HEK293T (cell line): Measurements from ENCODE around the gene ZNF133.
"Not testable (repeated sequence)": the region's sequence is repeated elsewhere in the genome, so short reads cannot be mapped to it uniquely, and the experiment has no call there.

ENCODE experiments used
- CTCF ChIA-PET: fragments of 350-600 bp; formaldehyde crosslinking; extraction: SDS; loops from one replicate; lab custom pipeline; 2021; ENCODE audit warnings: antibody characterized with exemption, inconsistent platforms; lab: Yijun Ruan, JAX
- POLR2A ChIA-PET: fragments of 350-600 bp; formaldehyde crosslinking; extraction: SDS; loops from one replicate; lab custom pipeline; 2020; ENCODE audit warnings: antibody characterized with exemption, inconsistent platforms; lab: Yijun Ruan, JAX
- DNase-seq: peaks from one replicate; pipeline ENCODE4 v3.0.0; 2012; ENCODE audit warnings: mixed read lengths; ENCODE audit errors: extremely low spot score
- ARNT ChIP-seq: fragments of 450-650 bp; IDR thresholded peaks from 2 replicates; pipeline ENCODE4 v1.6.1; 2017; ENCODE audit warnings: mild to moderate bottlenecking
- BHLHE40 ChIP-seq: fragments of 450-650 bp; IDR thresholded peaks from 2 replicates; pipeline ENCODE4 v1.6.1; 2016; ENCODE audit warnings: mild to moderate bottlenecking, moderate library complexity, borderline replicate concordance
- CTBP1 ChIP-seq: fragments of 450-650 bp; IDR thresholded peaks from 2 replicates; pipeline ENCODE4 v1.6.1; 2016; ENCODE audit warnings: borderline replicate concordance
- ELF4 ChIP-seq: fragments of 450-650 bp; IDR thresholded peaks from 2 replicates; pipeline ENCODE4 v1.6.1; 2017; ENCODE audit warnings: antibody characterized with exemption
- FOXA1 ChIP-seq: fragments of 450-650 bp; IDR thresholded peaks from 2 replicates; pipeline ENCODE4 v1.6.1; 2016; ENCODE audit warnings: mild to moderate bottlenecking
- FOXK2 ChIP-seq: fragments of 450-650 bp; IDR thresholded peaks from 2 replicates; pipeline ENCODE4 v1.6.1; 2016; ENCODE audit warnings: mild to moderate bottlenecking
- FOXM1 ChIP-seq: fragments of 450-650 bp; IDR thresholded peaks from 2 replicates; pipeline ENCODE4 v1.6.1; 2017; ENCODE audit warnings: mild to moderate bottlenecking, borderline replicate concordance
- HDGF ChIP-seq: fragments of 450-650 bp; IDR thresholded peaks from 2 replicates; pipeline ENCODE4 v1.6.1; 2017; ENCODE audit warnings: antibody characterized with exemption, borderline replicate concordance
- L3MBTL2 ChIP-seq: fragments of 450-650 bp; conservative IDR thresholded peaks from 2 replicates; pipeline ENCODE4 v1.6.1; 2016; ENCODE audit warnings: mild to moderate bottlenecking
- LEF1 ChIP-seq: fragments of 450-650 bp; IDR thresholded peaks from 2 replicates; pipeline ENCODE4 v1.6.1; 2017; ENCODE audit warnings: mild to moderate bottlenecking, borderline replicate concordance
- NFRKB ChIP-seq: fragments of 450-650 bp; IDR thresholded peaks from 2 replicates; pipeline ENCODE4 v1.6.1; 2016; ENCODE audit warnings: mild to moderate bottlenecking, moderate library complexity
- SP1 ChIP-seq: fragments of 450-650 bp; IDR thresholded peaks from 2 replicates; pipeline ENCODE4 v1.6.1; 2017
- SUZ12 ChIP-seq: fragments of 450-650 bp; IDR thresholded peaks from 2 replicates; pipeline ENCODE4 v1.6.1; 2016; ENCODE audit warnings: mild to moderate bottlenecking
- TARDBP ChIP-seq: fragments of 450-650 bp; IDR thresholded peaks from 2 replicates; pipeline ENCODE4 v1.6.1; 2016
- ZNF384 ChIP-seq: fragments of 450-650 bp; IDR thresholded peaks from 2 replicates; pipeline ENCODE4 v1.6.1; 2016
- TF ChIP-seq, protein P1 (sequence below): fragments of 450-650 bp; IDR thresholded peaks from 2 replicates; pipeline ENCODE4 v1.6.1; 2016

ZNF133 gene

DNA sequence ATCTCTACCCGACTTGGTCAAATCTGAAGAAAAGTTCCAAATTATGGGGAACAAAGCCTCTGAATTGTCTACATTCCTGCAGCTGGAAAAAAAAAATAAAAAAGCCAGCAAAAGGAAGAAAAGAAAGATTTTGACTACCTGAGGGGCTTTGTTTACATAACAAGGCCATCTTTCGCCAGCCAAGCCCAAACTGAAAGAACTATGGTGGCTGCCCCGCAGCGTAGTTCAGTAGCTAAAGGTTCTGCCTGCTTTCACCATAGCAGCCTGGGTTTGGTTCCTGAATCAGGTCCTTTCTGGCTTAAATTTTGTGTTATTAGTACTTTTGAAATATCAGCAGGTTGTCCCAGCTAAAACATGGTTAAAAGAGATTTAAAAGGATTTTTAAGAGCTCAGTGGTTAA is 35.4 kb downstream of the ZNF133 start:
- no peak for DNase-seq
- POLR2A ChIA-PET: interaction anchor here (0.9 kb wide), 1 partner anchor 35 kb away, joined by 3 read pairs; no protein-coding TSS in a partner anchor

DNA sequence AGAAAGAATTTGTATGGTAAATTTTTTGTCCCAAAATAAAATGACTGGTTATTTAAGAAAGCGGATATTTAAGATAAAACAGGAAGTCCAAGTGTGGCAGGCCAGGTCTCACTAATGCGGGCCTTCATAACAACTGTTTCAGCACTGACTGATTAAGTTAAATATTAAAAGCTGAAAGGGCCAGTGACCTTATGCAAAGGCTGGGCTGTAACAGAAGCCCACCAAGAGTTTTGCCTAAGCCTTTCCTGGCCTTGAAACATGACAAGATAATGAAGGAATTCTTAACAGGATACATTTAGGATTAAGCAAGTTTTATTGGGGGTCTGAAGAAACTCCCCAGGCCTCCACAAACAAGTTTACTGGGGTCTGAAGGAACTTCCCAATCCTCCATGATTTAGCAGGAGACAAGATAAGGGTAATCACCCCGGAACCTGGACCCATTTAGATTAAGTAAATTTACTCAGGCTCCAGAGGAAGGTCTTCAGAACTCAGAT is 36.3 kb downstream of the ZNF133 start:
- TF ChIP-seq CTBP1: no peak
- TF ChIP-seq TARDBP: no peak
- no peak for TF ChIP-seq FOXA1
- TF ChIP-seq, protein P1, sequence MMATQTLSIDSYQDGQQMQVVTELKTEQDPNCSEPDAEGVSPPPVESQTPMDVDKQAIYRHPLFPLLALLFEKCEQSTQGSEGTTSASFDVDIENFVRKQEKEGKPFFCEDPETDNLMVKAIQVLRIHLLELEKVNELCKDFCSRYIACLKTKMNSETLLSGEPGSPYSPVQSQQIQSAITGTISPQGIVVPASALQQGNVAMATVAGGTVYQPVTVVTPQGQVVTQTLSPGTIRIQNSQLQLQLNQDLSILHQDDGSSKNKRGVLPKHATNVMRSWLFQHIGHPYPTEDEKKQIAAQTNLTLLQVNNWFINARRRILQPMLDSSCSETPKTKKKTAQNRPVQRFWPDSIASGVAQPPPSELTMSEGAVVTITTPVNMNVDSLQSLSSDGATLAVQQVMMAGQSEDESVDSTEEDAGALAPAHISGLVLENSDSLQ: no peak
- TF ChIP-seq ARNT: no peak
- no peak for TF ChIP-seq BHLHE40
- no peak for TF ChIP-seq FOXK2
- TF ChIP-seq HDGF: no peak
- TF ChIP-seq ZNF384: no peak
- TF ChIP-seq NFRKB: no peak
- no peak for TF ChIP-seq SUZ12
- TF ChIP-seq ELF4: no peak
- TF ChIP-seq FOXM1: no peak
- no peak for TF ChIP-seq LEF1
- ChIA-PET POLR2A (no interaction called here), CTCF (no interaction called here)
- no peak for DNase-seq

More for the DNA sequence above, 35.4 kb downstream of the ZNF133 start:
- TF ChIP-seq SP1 (no peak), SUZ12 (no peak), TARDBP (no peak), FOXM1 (no peak), ELF4 (no peak), NFRKB (no peak)
- CTCF ChIA-PET: no interaction called here

DNA sequence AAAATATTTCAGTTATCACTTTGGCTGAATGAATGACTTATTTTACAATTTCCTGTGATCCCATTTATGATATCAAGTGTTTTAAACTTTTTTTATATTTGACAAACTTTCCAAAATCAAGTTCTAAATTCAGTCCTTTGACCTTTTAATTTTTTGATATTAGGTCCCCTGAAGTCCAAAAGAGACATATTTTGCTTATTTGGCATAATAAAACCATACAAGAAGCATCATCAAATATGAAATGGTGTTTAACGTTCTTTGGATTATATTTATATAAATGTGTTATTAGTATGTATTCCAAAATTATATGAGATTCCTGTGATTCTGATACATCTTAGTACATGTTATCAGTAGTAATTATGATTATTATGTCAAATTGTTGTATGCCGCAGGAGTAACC is 38.7 kb downstream of the ZNF133 start:
- ChIA-PET CTCF (no interaction called here), POLR2A (no interaction called here)

DNA sequence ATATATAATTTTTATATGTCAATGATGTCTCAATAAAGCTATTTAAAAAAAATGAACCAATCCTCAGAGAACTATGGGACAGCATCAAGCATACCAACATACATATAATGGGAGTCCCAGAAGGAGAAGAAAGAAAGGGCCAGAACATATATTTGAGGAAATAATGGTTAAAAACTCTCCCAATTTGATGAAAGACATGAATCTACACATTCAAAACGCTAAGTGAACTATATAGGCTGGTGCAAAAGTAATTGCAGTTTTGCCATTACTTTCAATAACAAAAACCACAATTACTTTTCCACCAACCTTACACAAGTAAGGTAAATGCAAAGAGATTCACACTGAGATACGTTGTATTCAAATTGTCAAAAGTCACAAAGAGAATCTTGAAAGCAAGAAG is 43.4 kb downstream of the ZNF133 start:
- DNase-seq: no peak
- POLR2A ChIA-PET: no interaction called here
- CTCF ChIA-PET: no interaction called here
- TF ChIP-seq FOXK2 (no peak), ZNF384 (no peak), TARDBP (no peak), BHLHE40 (no peak), NFRKB (no peak), ARNT (no peak), LEF1 (no peak), ELF4 (no peak), L3MBTL2 (no peak), SUZ12 (no peak), CTBP1 (no peak), SP1 (no peak), HDGF (no peak), FOXA1 (no peak), FOXM1 (no peak)
- TF ChIP-seq, protein P1: no peak

More for the DNA sequence above, 38.7 kb downstream of the ZNF133 start:
- DNase-seq: no peak
- TF ChIP-seq CTBP1 (no peak), FOXM1 (no peak), SP1 (no peak), TARDBP (no peak), ZNF384 (no peak), ARNT (no peak), FOXA1 (no peak), BHLHE40 (no peak), LEF1 (no peak), ELF4 (no peak), NFRKB (no peak)
- TF ChIP-seq, protein P1: no peak

DNA sequence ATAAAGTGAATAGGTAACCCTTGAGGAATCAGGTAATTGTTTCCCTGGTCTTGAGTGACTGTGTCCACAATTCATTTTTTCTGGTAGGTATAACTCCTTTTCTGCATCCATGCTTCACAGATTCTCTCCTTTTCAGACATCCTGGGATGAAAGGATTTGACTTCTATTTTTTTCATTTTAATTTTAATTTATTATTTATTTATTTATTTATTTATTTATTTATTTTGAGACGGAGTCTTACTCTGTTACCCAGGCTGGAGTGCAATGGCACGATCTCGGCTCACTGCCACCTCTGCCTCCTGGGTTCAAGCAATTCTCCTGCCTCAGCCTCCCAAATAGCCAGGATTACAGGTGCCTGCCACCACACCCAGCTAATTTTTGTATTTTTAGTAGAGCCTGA is 61.4 kb downstream of the ZNF133 start:
- POLR2A ChIA-PET, CTCF ChIA-PET, DNase-seq: not testable (repeated sequence)

DNA sequence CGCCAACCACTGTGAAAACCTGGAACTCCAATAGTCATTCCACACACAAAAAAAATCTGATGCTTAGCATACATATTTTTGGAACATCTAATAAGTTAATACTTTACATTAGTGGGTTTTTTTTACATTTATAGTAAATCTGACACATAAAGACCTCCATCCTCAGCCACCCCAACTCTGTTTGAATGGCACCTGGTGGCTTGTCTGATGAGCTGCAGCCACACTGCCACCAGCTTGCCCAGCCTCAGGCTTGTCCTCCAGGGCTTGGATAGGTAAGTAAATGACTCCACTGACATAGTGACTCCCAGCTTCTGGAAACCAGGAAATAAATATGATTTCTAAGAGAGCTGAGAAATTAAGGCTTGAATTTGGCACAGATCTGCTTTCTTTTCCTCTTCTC is 71.5 kb downstream of the ZNF133 start:
- no peak for DNase-seq
- TF ChIP-seq HDGF (no peak), SUZ12 (no peak), CTBP1 (no peak), ARNT (no peak), ZNF384 (no peak), NFRKB (no peak), BHLHE40 (no peak), FOXK2 (no peak), SP1 (no peak), L3MBTL2 (no peak)
- POLR2A ChIA-PET: no interaction called here
- CTCF ChIA-PET: no interaction called here

DNA sequence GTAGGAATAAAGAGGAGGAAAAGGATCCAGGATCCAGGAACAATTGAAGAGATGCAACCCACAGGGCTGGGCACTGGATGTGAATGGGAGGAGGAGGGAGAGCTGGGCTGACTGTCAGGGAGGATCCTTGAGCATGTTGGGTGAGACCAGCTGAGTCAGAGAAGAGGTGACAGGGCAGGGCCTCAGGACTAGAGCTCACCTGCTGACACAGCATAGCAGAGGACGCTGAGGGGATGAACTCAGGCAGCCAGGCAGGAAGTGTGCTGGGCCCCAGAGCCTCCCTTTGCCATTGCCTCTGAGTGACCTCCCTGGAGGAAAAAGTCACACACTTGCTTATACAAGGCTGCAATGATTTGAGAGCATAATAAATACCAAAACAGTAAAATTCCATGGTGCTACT is 72.3 kb downstream of the ZNF133 start:
- POLR2A ChIA-PET: no interaction called here
- CTCF ChIA-PET: no interaction called here
- TF ChIP-seq L3MBTL2 (no peak), TARDBP (no peak), ELF4 (no peak), FOXM1 (no peak), NFRKB (no peak), ZNF384 (no peak)
- DNase-seq: no peak
